GM12878 (cell line): Measurements from ENCODE around the gene SLC39A7. TPM values are rescaled to one million over a fixed set of nuclear protein-coding genes. Genes with fewer than 3 reads are reported as not detected.

ENCODE experiments used
- ASH2L ChIP-seq: fragments of 300-600, 200-600 bp; sonication (generic); IDR thresholded peaks from 2 replicates; pipeline ENCODE4 v1.6.1; 2017; ENCODE audit warnings: low read depth, mild to moderate bottlenecking, borderline replicate concordance
- E2F8 ChIP-seq: fragments of 450-650 bp; IDR thresholded peaks from 2 replicates; pipeline ENCODE4 v1.6.1; 2018; ENCODE audit warnings: mild to moderate bottlenecking, low read depth, moderate library complexity; ENCODE audit not compliant: partially characterized antibody
- EZH2 ChIP-seq: IDR thresholded peaks from 2 replicates; pipeline ENCODE4 v1.6.1; 2012; ENCODE audit warnings: low read depth, mild to moderate bottlenecking, control low read depth, inconsistent platforms, low read length, borderline replicate concordance; ENCODE audit not compliant: control insufficient read depth
- GATAD2B ChIP-seq: fragments of 450-650 bp; conservative IDR thresholded peaks from 2 replicates; pipeline ENCODE4 v1.6.1; 2017; ENCODE audit warnings: low read depth, mild to moderate bottlenecking, moderate library complexity
- HCFC1 ChIP-seq: fragments of 150-350 bp; IDR thresholded peaks from 2 replicates; pipeline ENCODE4 v1.6.1; 2014; ENCODE audit warnings: low read length
- IKZF2 ChIP-seq, 2 experiments: fragments of 450-650 bp; IDR thresholded peaks; 2 replicates each; pipeline ENCODE4 v1.6.1; 2017; ENCODE audit warnings: mild to moderate bottlenecking in 2 of 2, moderate library complexity in 2 of 2
- KDM1A ChIP-seq: fragments of 200-600 bp; sonication (generic); IDR thresholded peaks from 2 replicates; pipeline ENCODE4 v1.6.1; 2016; ENCODE audit warnings: borderline replicate concordance
- LARP7 ChIP-seq: fragments of 450-650 bp; IDR thresholded peaks from 2 replicates; pipeline ENCODE4 v1.6.1; 2017; ENCODE audit warnings: mild to moderate bottlenecking
- MLLT1 ChIP-seq: fragments of 450-650 bp; IDR thresholded peaks from 2 replicates; pipeline ENCODE4 v1.6.1; 2016; ENCODE audit warnings: mild to moderate bottlenecking
- MYB ChIP-seq: fragments of 150-350 bp; IDR thresholded peaks from 2 replicates; pipeline ENCODE4 v1.6.1; 2014; ENCODE audit warnings: mild to moderate bottlenecking, low read depth, low read length, borderline replicate concordance
- NRF1 ChIP-seq: conservative IDR thresholded peaks from 2 replicates; pipeline ENCODE4 v1.6.1; 2011; ENCODE audit warnings: mild to moderate bottlenecking, low read depth, low read length, improper control_type of control experiment
- PAX8 ChIP-seq: fragments of 450-650 bp; IDR thresholded peaks from 2 replicates; pipeline ENCODE4 v1.6.1; 2017; ENCODE audit warnings: mild to moderate bottlenecking, moderate library complexity
- PKNOX1 ChIP-seq: fragments of 450-650 bp; IDR thresholded peaks from 2 replicates; pipeline ENCODE4 v1.6.1; 2016; ENCODE audit warnings: mild to moderate bottlenecking
- RAD21 ChIP-seq: IDR thresholded peaks from 2 replicates; pipeline ENCODE4 v1.6.1; 2011; ENCODE audit warnings: mild to moderate bottlenecking, low read depth, low read length, moderate library complexity; ENCODE audit not compliant: insufficient read depth
- RB1 ChIP-seq: fragments of 450-650 bp; formaldehyde crosslinking; IDR thresholded peaks from 2 replicates; pipeline ENCODE4 v1.6.1; 2017; ENCODE audit warnings: mild to moderate bottlenecking, borderline replicate concordance
- RCOR1 ChIP-seq: conservative IDR thresholded peaks from 2 replicates; pipeline ENCODE4 v1.6.1; 2012; ENCODE audit warnings: low read depth, low read length, improper control_type of control experiment
- RELA ChIP-seq: fragments of 450-650 bp; IDR thresholded peaks from 2 replicates; pipeline ENCODE4 v1.8.0; 2014; ENCODE audit warnings: borderline replicate concordance; ENCODE audit not compliant: partially characterized antibody
- RFX5 ChIP-seq: IDR thresholded peaks from 2 replicates; pipeline ENCODE4 v1.6.1; 2011; ENCODE audit warnings: low read depth, low read length, improper control_type of control experiment
- SMAD1 ChIP-seq: fragments of 450-650 bp; IDR thresholded peaks from 2 replicates; pipeline ENCODE4 v1.6.1; 2018; ENCODE audit warnings: mild to moderate bottlenecking, low read depth; ENCODE audit not compliant: partially characterized antibody
- SMARCA5 ChIP-seq: fragments of 450-650 bp; IDR thresholded peaks from 2 replicates; pipeline ENCODE4 v1.6.1; 2017; ENCODE audit warnings: mild to moderate bottlenecking
- SMC3 ChIP-seq: IDR thresholded peaks from 2 replicates; pipeline ENCODE4 v1.6.1; 2011; ENCODE audit warnings: low read length, improper control_type of control experiment, borderline replicate concordance
- SPI1 ChIP-seq: IDR thresholded peaks from 2 replicates; pipeline ENCODE4 v1.6.1; 2011; ENCODE audit warnings: low read depth, mild to moderate bottlenecking, low read length, moderate library complexity, borderline replicate concordance; ENCODE audit not compliant: insufficient read depth
- SRF ChIP-seq, 2 experiments: IDR thresholded peaks; 2 replicates each; pipeline ENCODE4 v1.6.1; 2011; ENCODE audit warnings: low read depth in 2 of 2, low read length in 2 of 2, mild to moderate bottlenecking in 1 of 2, moderate library complexity in 1 of 2
- TCF3 ChIP-seq: IDR thresholded peaks from 2 replicates; pipeline ENCODE4 v1.6.1; 2012; ENCODE audit warnings: low read depth, mild to moderate bottlenecking, low read length, borderline replicate concordance; ENCODE audit not compliant: insufficient read depth
- TCF7 ChIP-seq: IDR thresholded peaks from 2 replicates; pipeline ENCODE4 v1.6.1; 2014; ENCODE audit warnings: antibody characterized with exemption, borderline replicate concordance
- ZBED1 ChIP-seq: IDR thresholded peaks from 2 replicates; pipeline ENCODE4 v1.6.1; 2016; ENCODE audit warnings: borderline replicate concordance
- polyA plus RNA-seq, 11 experiments: library from polyadenylated mRNA; depleted of rRNA in 4 of 11; unstranded in 6 of 11; stranded (reverse) in 5 of 11; fragments of >200 nt; fragmentation: Nextera tagmentation in 4 of 11; fragmentation: Illumina TruSeq in 1 of 11; extraction: Ambion mirVana in 4 of 11; extraction: Trizol in 1 of 11; gene quantifications; 1 replicate in 1 of 11; 2 replicates in 10 of 11; pipeline versions ENCODE4 v1.2.1 to v1.2.3, GENCODE V29; 2011 to 2016; ENCODE audit warnings: inconsistent platforms in 2 of 11, missing spikeins in 2 of 11, low read depth in 1 of 11
- total RNA-seq, 4 experiments: library from RNA; depleted of rRNA in 3 of 4; stranded (reverse); fragments of >200 nt in 3 of 4; fragmentation: Illumina TruSeq in 1 of 4; extraction: Trizol in 1 of 4; gene quantifications; 2 replicates each; pipeline versions ENCODE4 v1.2.1 to v1.2.3, GENCODE V29; 2013 to 2021

The SLC39A7 gene
- total and polyA plus RNA-seq, 10 of the 15 experiments (the other 5 are each of a cell fraction or from before 2014, with no cell fraction given): 7.3 to 63.1 (median 40.6) TPM

- TF ChIP-seq KDM1A (no peak), NRF1 (0 out of 2 replicates have a peak, but pooled peaks have one; percentile 24), SMAD1 (no peak), SMC3 (no peak), RFX5 (peak; percentile 67), LARP7 (peak; percentile 10; the same call in 1 of the 2 replicates), PKNOX1 (peak; percentile 31; the same call in 1 of the 2 replicates), EZH2 (no peak), PAX8 (no peak), SPI1 (no peak), HCFC1 (no peak), TCF7 (no peak), E2F8 (no peak), RELA (no peak), ASH2L (no peak), RAD21 (no peak), SMARCA5 (no peak), SRF (IDR thresholded peaks at IDR 0.05; ENCODE audit: low read depth in 2 of 2, low read length in 2 of 2) (no peak), MYB (no peak), GATAD2B (no peak), TCF3 (0 out of 2 replicates have a peak, but pooled peaks have one; percentile 28), RB1 (0 out of 2 replicates have a peak, but pooled peaks have one; percentile 11), MLLT1 (no peak), RCOR1 (no peak), ZBED1 (no peak), IKZF2 (IDR thresholded peaks at IDR 0.05) (no peak)
Observed at GRCh38 chr6:33204415-33205190, 3.9 kb downstream of the SLC39A7 start, which contains the start of gene HSD17B8 (continued).
